PFSK-1 (cell line): Measurements from ENCODE around the gene MPDZ.

Source experiments
- FOXP2 ChIP-seq: optimal IDR thresholded peaks from 2 replicates; pipeline ENCODE3; 2011; ENCODE audit warnings: borderline replicate concordance, control low read depth, inconsistent platforms; ENCODE audit not compliant: insufficient read depth; ENCODE audit errors: extremely low read length, extremely low read depth
- POLR2AphosphoS5 ChIP-seq: IDR thresholded peaks from 2 replicates; pipeline ENCODE4 v1.6.1; 2012; ENCODE audit warnings: low read depth, mild to moderate bottlenecking, control low read depth, low read length, moderate library complexity
- REST ChIP-seq, 2 experiments: IDR thresholded peaks; 2 replicates each; pipeline versions ENCODE4 v1.6.1 to v1.8.0; 2011 to 2012; ENCODE audit warnings: low read depth in 2 of 2, low read length in 2 of 2, control low read depth in 1 of 2, inconsistent platforms in 1 of 2, mild to moderate bottlenecking in 1 of 2, moderate library complexity in 1 of 2; ENCODE audit not compliant: insufficient read depth in 1 of 2
- SIN3A ChIP-seq: IDR thresholded peaks from 2 replicates; pipeline ENCODE4 v1.6.1; 2012; ENCODE audit warnings: mild to moderate bottlenecking, low read length, moderate library complexity, borderline replicate concordance; ENCODE audit not compliant: insufficient read depth
- TAF1 ChIP-seq: IDR thresholded peaks from 2 replicates; pipeline ENCODE4 v1.6.1; 2012; ENCODE audit warnings: low read length, control low read depth, borderline replicate concordance; ENCODE audit not compliant: insufficient read depth

MPDZ gene

GRCh38 chr9:13165236-13165945, 114.1 kb downstream of the MPDZ start:
- TF ChIP-seq FOXP2 (no peak), POLR2AphosphoS5 (no peak), TAF1 (no peak), SIN3A (no peak), REST (IDR thresholded peaks at IDR 0.05; ENCODE audit: insufficient read depth in 1 of 2, low read depth in 2 of 2, low read length in 2 of 2) (no peak)

- TF ChIP-seq POLR2AphosphoS5 (no peak), FOXP2 (no peak), TAF1 (no peak), REST (IDR thresholded peaks at IDR 0.05; ENCODE audit: insufficient read depth in 1 of 2, low read depth in 2 of 2, low read length in 2 of 2) (no peak)
Observed at GRCh38 chr9:13163946-13164345, 115.5 kb downstream of the MPDZ start.

GRCh38 chr9:13163287-13163686, 116.2 kb downstream of the MPDZ start:
- TF ChIP-seq POLR2AphosphoS5 (no peak), SIN3A (no peak), REST (IDR thresholded peaks at IDR 0.05; ENCODE audit: insufficient read depth in 1 of 2, low read depth in 2 of 2, low read length in 2 of 2) (no peak), FOXP2 (no peak), TAF1 (no peak)

GRCh38 chr9:13160051-13160450, 119.4 kb downstream of the MPDZ start:
- TF ChIP-seq POLR2AphosphoS5 (no peak), FOXP2 (no peak), SIN3A (no peak), TAF1 (no peak), REST (IDR thresholded peaks at IDR 0.05; ENCODE audit: insufficient read depth in 1 of 2, low read depth in 2 of 2, low read length in 2 of 2) (no peak)

- TF ChIP-seq TAF1, result no peak
- TF ChIP-seq POLR2AphosphoS5, result no peak
- TF ChIP-seq FOXP2, result no peak
Observed at GRCh38 chr9:13158986-13159385, 120.5 kb downstream of the MPDZ start.
